Measurements from ENCODE around the gene MAN2A2. TPM values are rescaled to one million over a fixed set of nuclear protein-coding genes. Genes with fewer than 3 reads are reported as not detected.
A peak's percentile ranks its signal among the peaks of the same experiment; 100 is the strongest.

Gene MAN2A2
- total and polyA plus RNA-seq, 9 of the 15 experiments (the other 6 are each of a cell fraction or from before 2014, with no cell fraction given): 7.3 to 151 (median 43.4) TPM

GRCh38 chr15:90932660-90932991, 29.5 kb downstream of the MAN2A2 start (continued):
- TF ChIP-seq ZBTB49 (CRISPR knock-in tag; IDR thresholded peaks at IDR 0.05; ENCODE audit: borderline replicate concordance): no peak
- 0 out of 2 replicates have a peak, but pooled peaks have one; percentile 2 for TF ChIP-seq TOE1 (IDR thresholded peaks at IDR 0.05; ENCODE audit: borderline replicate concordance)
- TF ChIP-seq TOE1 (CRISPR knock-in tag; IDR thresholded peaks at IDR 0.05; ENCODE audit: borderline replicate concordance, low read depth): no peak
- TF ChIP-seq TFAP4 (CRISPR knock-in tag; IDR thresholded peaks at IDR 0.05; ENCODE audit: borderline replicate concordance): no peak
- no peak for TF ChIP-seq ZNF3 (CRISPR knock-in tag; IDR thresholded peaks at IDR 0.05)
- no peak for TF ChIP-seq CREB1 (IDR thresholded peaks at IDR 0.05)
- 0 out of 2 replicates have a peak, but pooled peaks have one; percentile 10 for TF ChIP-seq CREB1 (CRISPR knock-in tag; IDR thresholded peaks at IDR 0.05)
- TF ChIP-seq ZFX (CRISPR knock-in tag; IDR thresholded peaks at IDR 0.05): peak; percentile 6; the same call in 1 of the 2 replicates
- no peak for TF ChIP-seq ZNF766 (CRISPR knock-in tag; conservative IDR thresholded peaks at IDR 0.05)
- TF ChIP-seq GTF2F1 (IDR thresholded peaks at IDR 0.05; ENCODE audit: low read depth, low read length): 0 out of 2 replicates have a peak, but pooled peaks have one; percentile 2
- no peak for TF ChIP-seq TRIM28 (IDR thresholded peaks at IDR 0.05)
- 0 out of 2 replicates have a peak, but pooled peaks have one; percentile 28 for TF ChIP-seq HDAC8 (tag; IDR thresholded peaks at IDR 0.05)
- no peak for TF ChIP-seq FOXO4 (CRISPR knock-in tag; IDR thresholded peaks at IDR 0.05)
- peak; percentile 29 to 75 for TF ChIP-seq NRF1 (conservative IDR thresholded peaks at IDR 0.05 in 1 of 2, IDR thresholded peaks at IDR 0.05 in 1 of 2)
- TF ChIP-seq RBM22 (IDR thresholded peaks at IDR 0.05; ENCODE audit: low read depth, low read length, poor library complexity, severe bottlenecking): peak; percentile 11
- TF ChIP-seq ZNF431 (CRISPR knock-in tag; IDR thresholded peaks at IDR 0.05): 0 out of 2 replicates have a peak, but pooled peaks have one; percentile 2
- TF ChIP-seq SPI1 (IDR thresholded peaks at IDR 0.05; ENCODE audit: borderline replicate concordance, low read depth, low read length): peak; percentile 31; the same call in 1 of the 2 replicates
- no peak for TF ChIP-seq KAT7 (CRISPR knock-in tag; IDR thresholded peaks at IDR 0.05; ENCODE audit: borderline replicate concordance)
- TF ChIP-seq CBX5 (IDR thresholded peaks at IDR 0.05; ENCODE audit: borderline replicate concordance, low read depth): no peak
- TF ChIP-seq PHF21A (IDR thresholded peaks at IDR 0.05; ENCODE audit: borderline replicate concordance, low read depth): no peak
- TF ChIP-seq CCNT2 (IDR thresholded peaks at IDR 0.05; ENCODE audit: borderline replicate concordance, extremely low read depth, insufficient read length, low read depth, low read length): no peak
- TF ChIP-seq RFX7 (CRISPR knock-in tag; IDR thresholded peaks at IDR 0.05): no peak
- TF ChIP-seq ZBED1 (IDR thresholded peaks at IDR 0.05): no peak
